ENCODE results near the gene SOX12. TPM values are rescaled to one million over a fixed set of nuclear protein-coding genes. Genes with fewer than 3 reads are reported as not detected.

The SOX12 gene
- total RNA-seq, 1 donor from 2014 or later = 5.3 TPM

GRCh38 chr20:277496-277781 is 47.9 kb upstream of the SOX12 start:
- Histone ChIP-seq H3K4me3 (no peak overlapping the region), H2AFZ (replicated peaks) (no peak overlapping the region), H3K79me2 (ENCODE audit: low read depth) (no peaks in the 10 kb centered on the region), H3K27me3 (no peaks in the 10 kb centered on the region), H3K36me3 (no peaks in the 10 kb centered on the region), H3K4me1 (no peaks in the 10 kb centered on the region), H3F3A (ENCODE audit: low read depth) (no peaks in the 10 kb centered on the region), H3K9ac (no peak overlapping the region), H3K4me2 (no peak overlapping the region), H3K27ac (no peak overlapping the region), H4K20me1 (ENCODE audit: low read depth) (no peaks in the 10 kb centered on the region), H3K9me3 (ENCODE audit: low read depth) (no peaks in the 10 kb centered on the region)
- peaks cover 46% of the 10 kb centered on the region for H3K36me3 Mint-ChIP-seq
- TF ChIP-seq EZH2 (IDR thresholded peaks at IDR 0.05) (no peak), EZH2phosphoT487 (IDR thresholded peaks at IDR 0.05) (no peak), CTCF (IDR thresholded peaks at IDR 0.05) (no peak)
- peaks cover 2% of the 10 kb centered on the region for H3K4me1 Mint-ChIP-seq
- H3K27me3 Mint-ChIP-seq (ENCODE audit: insufficient read depth, low read depth) = peaks cover 8% of the 10 kb centered on the region
- no peak overlapping the region for H3K4me3 Mint-ChIP-seq
- no peaks in the 10 kb centered on the region for H3K9me3 Mint-ChIP-seq
- H3K27ac Mint-ChIP-seq = no peak overlapping the region
- no peak for DNase-seq (ENCODE audit: low spot score)

GRCh38 chr20:278181-278580 is 47.2 kb upstream of the SOX12 start:
- peaks cover 2% of the 10 kb centered on the region for H3K4me1 Mint-ChIP-seq
- Histone ChIP-seq H3K36me3 (no peaks in the 10 kb centered on the region), H3K79me2 (ENCODE audit: low read depth) (no peaks in the 10 kb centered on the region), H3K27me3 (no peaks in the 10 kb centered on the region), H4K20me1 (ENCODE audit: low read depth) (no peaks in the 10 kb centered on the region), H3F3A (ENCODE audit: low read depth) (no peaks in the 10 kb centered on the region), H3K9me3 (ENCODE audit: low read depth) (no peaks in the 10 kb centered on the region), H3K4me3 (no peak overlapping the region), H3K4me2 (no peak overlapping the region), H2AFZ (replicated peaks) (no peak overlapping the region), H3K27ac (no peak overlapping the region), H3K4me1 (no peaks in the 10 kb centered on the region), H3K9ac (no peak overlapping the region)
- no peak for DNase-seq (ENCODE audit: low spot score)
- H3K36me3 Mint-ChIP-seq = peaks cover 41% of the 10 kb centered on the region
- TF ChIP-seq EZH2 (IDR thresholded peaks at IDR 0.05) (no peak), EZH2phosphoT487 (IDR thresholded peaks at IDR 0.05) (no peak), CTCF (IDR thresholded peaks at IDR 0.05) (no peak)
- H3K27me3 Mint-ChIP-seq (ENCODE audit: insufficient read depth, low read depth) = peaks cover 9% of the 10 kb centered on the region
- H3K27ac Mint-ChIP-seq = no peak overlapping the region
- H3K9me3 Mint-ChIP-seq = no peaks in the 10 kb centered on the region
- H3K4me3 Mint-ChIP-seq = no peak overlapping the region

GRCh38 chr20:278607-279571 is 46.5 kb upstream of the SOX12 start:
- Histone ChIP-seq H2AFZ (replicated peaks) (no peak overlapping the region), H3K36me3 (no peaks in the 10 kb centered on the region), H3F3A (ENCODE audit: low read depth) (no peaks in the 10 kb centered on the region), H4K20me1 (ENCODE audit: low read depth) (no peaks in the 10 kb centered on the region), H3K27me3 (no peaks in the 10 kb centered on the region), H3K27ac (no peak overlapping the region), H3K4me2 (peak overlapping the region; percentile 42), H3K9ac (no peak overlapping the region), H3K9me3 (ENCODE audit: low read depth) (no peaks in the 10 kb centered on the region), H3K4me3 (no peak overlapping the region), H3K79me2 (ENCODE audit: low read depth) (no peaks in the 10 kb centered on the region), H3K4me1 (no peaks in the 10 kb centered on the region)
- H3K27ac Mint-ChIP-seq = no peak overlapping the region
- H3K36me3 Mint-ChIP-seq = peaks cover 44% of the 10 kb centered on the region
- DNase-seq (ENCODE audit: low spot score) = peak; percentile 33
- TF ChIP-seq CTCF (IDR thresholded peaks at IDR 0.05) = peak; percentile 24
- TF ChIP-seq EZH2phosphoT487 (IDR thresholded peaks at IDR 0.05) = no peak
- TF ChIP-seq EZH2 (IDR thresholded peaks at IDR 0.05) = no peak
- peaks cover 2% of the 10 kb centered on the region for H3K4me1 Mint-ChIP-seq
- H3K27me3 Mint-ChIP-seq (ENCODE audit: insufficient read depth, low read depth) = peaks cover 11% of the 10 kb centered on the region
- no peaks in the 10 kb centered on the region for H3K9me3 Mint-ChIP-seq
- peak overlapping the region; percentile 35 for H3K4me3 Mint-ChIP-seq

Measured in neural progenitor cell (in vitro differentiated cells).